ENCODE measurements around the gene STRADA. TPM values are rescaled to one million over a fixed set of nuclear protein-coding genes. Genes with fewer than 3 reads are reported as not detected.

The STRADA gene
- total RNA-seq, 1 donor from 2014 or later, result 13.3 TPM

GRCh38 chr17:63672856-63673255 is 68.7 kb downstream of the STRADA start:
- intact Hi-C loops (cut with DNase I), result no loop called here

GRCh38 chr17:63665527-63666214 is 75.9 kb downstream of the STRADA start:
- intact Hi-C loops (cut with DNase I), result no loop called here
- DNase-seq (ENCODE audit: missing footprints), result no peak
- ATAC-seq, result peak; percentile 72

More at GRCh38 chr17:63672856-63673255, 68.7 kb downstream of the STRADA start:
- no peak for DNase-seq (ENCODE audit: missing footprints)
- no peak for ATAC-seq

GRCh38 chr17:63659850-63660249 is 81.7 kb downstream of the STRADA start:
- DNase-seq (ENCODE audit: missing footprints) (no peak), ATAC-seq (no peak)
- intact Hi-C loops (cut with DNase I), result no loop called here

GRCh38 chr17:63658366-63658765 is 83.2 kb downstream of the STRADA start:
- intact Hi-C loops (cut with DNase I), result no loop called here
- ATAC-seq (no peak), DNase-seq (ENCODE audit: missing footprints) (no peak)

GRCh38 chr17:63657786-63658185 is 83.8 kb downstream of the STRADA start:
- ATAC-seq, result no peak
- DNase-seq (ENCODE audit: missing footprints), result no peak
- intact Hi-C loops (cut with DNase I), result no loop called here

GRCh38 chr17:63653050-63653449 is 88.5 kb downstream of the STRADA start:
- intact Hi-C loops (cut with DNase I), result no loop called here
- ATAC-seq (peak; percentile 30), DNase-seq (ENCODE audit: missing footprints) (no peak)

Other genes starting within 250 kb of the STRADA start
- not detected for gene KCNH6, start 218.4 kb downstream of the STRADA start, total RNA-seq
- 36.8 TPM for gene DCAF7, start 191.3 kb downstream of the STRADA start, total RNA-seq
- 41.5 TPM for gene TACO1, start 140.9 kb downstream of the STRADA start, total RNA-seq
- 38.4 TPM for gene MAP3K3, start 119.4 kb downstream of the STRADA start, total RNA-seq
- gene LIMD2, start 41.7 kb downstream of the STRADA start, total RNA-seq, result 3.4 TPM
- gene CCDC47, start 31.8 kb upstream of the STRADA start, total RNA-seq, result 90.5 TPM
- gene DDX42, start 32.4 kb upstream of the STRADA start, total RNA-seq, result 45.9 TPM
- gene PSMC5, start 85.6 kb upstream of the STRADA start, total RNA-seq, result 145 TPM
- gene FTSJ3, start 85.9 kb upstream of the STRADA start, total RNA-seq, result 34.2 TPM
- gene SMARCD2, start 100.9 kb upstream of the STRADA start, total RNA-seq, result 29.2 TPM
- gene CSH2, start 131.9 kb upstream of the STRADA start, total RNA-seq, result not detected
- not detected for gene GH2, start 140.1 kb upstream of the STRADA start, total RNA-seq
- gene CSH1, start 154.8 kb upstream of the STRADA start, total RNA-seq, result not detected
- not detected for gene CSHL1, start 169.5 kb upstream of the STRADA start, total RNA-seq
- gene GH1, start 177.0 kb upstream of the STRADA start, total RNA-seq, result not detected
- gene CD79B, start 190.5 kb upstream of the STRADA start, total RNA-seq, result 6.9 TPM
- 0.32 TPM for gene SCN4A, start 231.1 kb upstream of the STRADA start, total RNA-seq

Data from Right ventricle myocardium inferior (tissue), 1 donor.